A549 (cell line): ENCODE results near the gene C19orf12. TPM values are rescaled to one million over a fixed set of nuclear protein-coding genes. Genes with fewer than 3 reads are reported as not detected.

Experiments used
- ATAC-seq, 2 experiments: fragments of 200-7000 bp in 1 of 2; fragments of >200 bp in 1 of 2; cut with Nextera tagmentation in 1 of 2; cut with Tn5 transposase in 1 of 2; 3 replicates each; pipeline versions ENCODE4 v1.8.0 to v1.9.1; 2018 to 2020; ENCODE audit warnings: mild to moderate bottlenecking in 1 of 2, moderate library complexity in 1 of 2
- CTCF ChIA-PET: fragments of 300-600 bp; sonication (Branson Sonifier 250); formaldehyde crosslinking; extraction: SDS; loops from one replicate; lab custom pipeline; 2021; ENCODE audit warnings: antibody characterized with exemption, inconsistent platforms; lab: Yijun Ruan, JAX
- POLR2A ChIA-PET: fragments of 350-600 bp; formaldehyde crosslinking; extraction: SDS; loops from one replicate; lab custom pipeline; 2021; ENCODE audit warnings: antibody characterized with exemption, inconsistent platforms; lab: Yijun Ruan, JAX
- DNase-seq, 2 experiments: peaks; one replicate each; pipeline versions ENCODE4 v3.0.0 to v3.0.0-alpha.2; 2011 to 2016; ENCODE audit warnings: low read depth in 1 of 2, low spot score in 1 of 2
- FAIRE-seq: peaks from 2 replicates; lab custom pipeline; 2011; peaks lifted over from hg19 to GRCh38; lab: Jason Lieb, UNC
- H3K27ac ChIP-seq, 2 experiments: fragments of >200 bp; sonication (Bioruptor Twin); formaldehyde crosslinking; 3 replicates each; pipeline ENCODE4 v1.5.1; 2016 to 2017
- H3K4me1 ChIP-seq: fragments of >200 bp; sonication (Bioruptor Twin); formaldehyde crosslinking; 3 replicates; pipeline ENCODE4 v1.6.1; 2016
- H3K4me2 ChIP-seq: fragments of >200 bp; sonication (Bioruptor Twin); formaldehyde crosslinking; 3 replicates; pipeline ENCODE4 v1.6.1; 2016
- H3K4me3 ChIP-seq: fragments of >200 bp; sonication (Bioruptor Twin); formaldehyde crosslinking; 3 replicates; pipeline ENCODE4 v1.5.1; 2016
- H3K9me3 ChIP-seq: fragments of >200 bp; sonication (Bioruptor Twin); formaldehyde crosslinking; 3 replicates; pipeline ENCODE4 v1.6.1; 2016
- BHLHE40 ChIP-seq: IDR thresholded peaks from 2 replicates; pipeline ENCODE4 v1.6.1; 2012; ENCODE audit warnings: low read depth, low read length, inconsistent platforms
- CBX8 ChIP-seq: fragments of 200-600 bp; sonication (generic); IDR thresholded peaks from 2 replicates; pipeline ENCODE4 v1.6.1; 2016
- ELK1 ChIP-seq: fragments of 150-350 bp; IDR thresholded peaks from 2 replicates; pipeline ENCODE4 v1.6.1; 2014; ENCODE audit warnings: low read depth, mild to moderate bottlenecking, low read length
- FOSL2 ChIP-seq, 2 experiments: fragments of 450-650 bp in 1 of 2; fragments of >200 bp in 1 of 2; sonication (Bioruptor Twin) in 1 of 2; formaldehyde crosslinking; IDR thresholded peaks; 2 replicates each; pipeline versions ENCODE4 v1.5.0 to v1.6.1; 2016 to 2020; ENCODE audit warnings: mild to moderate bottlenecking in 1 of 2, moderate library complexity in 1 of 2
- HDAC2 ChIP-seq: fragments of 200-600 bp; sonication (generic); IDR thresholded peaks from 2 replicates; pipeline ENCODE4 v1.6.1; 2016
- HOXA7 ChIP-seq: fragments of 250-450 bp; sonication (Bioruptor Pico); IDR thresholded peaks from 2 replicates; pipeline ENCODE4 v1.5.0; 2020; ENCODE audit warnings: mild to moderate bottlenecking, moderate library complexity
- HOXB13 ChIP-seq: fragments of 250-450 bp; sonication (Bioruptor Pico); IDR thresholded peaks from 2 replicates; pipeline ENCODE4 v1.5.0; 2020; ENCODE audit warnings: low read depth, mild to moderate bottlenecking, moderate library complexity
- JUN ChIP-seq, 2 experiments: fragments of >200 bp; sonication (Bioruptor Twin); formaldehyde crosslinking; IDR thresholded peaks; 2 replicates in 1 of 2; 3 replicates in 1 of 2; pipeline ENCODE4 v1.6.1; 2016 to 2017
- JUNB ChIP-seq: fragments of >200 bp; sonication (Bioruptor Twin); formaldehyde crosslinking; IDR thresholded peaks from 2 replicates; pipeline ENCODE4 v1.6.1; 2016
- KDM1A ChIP-seq: fragments of 200-600 bp; sonication (generic); IDR thresholded peaks from 2 replicates; pipeline ENCODE4 v1.6.1; 2016; ENCODE audit warnings: low read depth, mild to moderate bottlenecking
- MYC ChIP-seq: IDR thresholded peaks from 2 replicates; pipeline ENCODE4 v1.6.1; 2012; ENCODE audit warnings: mild to moderate bottlenecking, inconsistent platforms, low read length, improper control_type of control experiment, borderline replicate concordance
- PBX3 ChIP-seq: IDR thresholded peaks from 2 replicates; pipeline ENCODE4 v1.6.1; 2012
- POLR2A ChIP-seq: IDR thresholded peaks from 2 replicates; pipeline ENCODE4 v1.6.1; 2012; ENCODE audit warnings: mild to moderate bottlenecking, low read length
- POLR2AphosphoS2 ChIP-seq: conservative IDR thresholded peaks from 2 replicates; pipeline ENCODE4 v1.6.1; 2012; ENCODE audit warnings: low read length, improper control_type of control experiment, inconsistent platforms
- RAD21 ChIP-seq, 2 experiments: fragments of >200 bp in 1 of 2; sonication (Bioruptor Twin) in 1 of 2; formaldehyde crosslinking in 1 of 2; IDR thresholded peaks in 1 of 2; conservative IDR thresholded peaks in 1 of 2; 2 replicates in 1 of 2; 3 replicates in 1 of 2; pipeline ENCODE4 v1.6.1; 2012 to 2018; ENCODE audit warnings: inconsistent platforms in 1 of 2
- RCOR1 ChIP-seq: fragments of 150-350 bp; IDR thresholded peaks from 2 replicates; pipeline ENCODE4 v1.6.1; 2014; ENCODE audit warnings: antibody characterized with exemption, low read length, low read depth
- SMC3 ChIP-seq: fragments of >200 bp; sonication (Bioruptor Twin); formaldehyde crosslinking; IDR thresholded peaks from 3 replicates; pipeline ENCODE4 v1.6.1; 2018; ENCODE audit warnings: inconsistent platforms
- TFCP2L1 ChIP-seq: fragments of 250-450 bp; sonication (Bioruptor Pico); IDR thresholded peaks from 2 replicates; pipeline ENCODE4 v1.5.0; 2021; ENCODE audit warnings: mild to moderate bottlenecking
- ZFP36 ChIP-seq: fragments of 450-650 bp; IDR thresholded peaks from 2 replicates; pipeline ENCODE4 v1.6.1; 2014; ENCODE audit warnings: borderline replicate concordance; ENCODE audit not compliant: partially characterized antibody
- ZSCAN20 ChIP-seq: fragments of 250-450 bp; sonication (Bioruptor Pico); IDR thresholded peaks from 2 replicates; pipeline ENCODE4 v1.8.0; 2022; ENCODE audit warnings: mild to moderate bottlenecking, moderate library complexity
- WGBS: methylation state at CpG from one replicate; pipeline ENCODE4 v1.1.6; 2017; ENCODE audit errors: missing lambda C conversion rate; 5-methylcytosine and 5-hydroxymethylcytosine counted together
- polyA plus RNA-seq, 4 experiments: library from polyadenylated mRNA; depleted of rRNA in 3 of 4; stranded (reverse); fragments of >200 nt; fragmentation: RNase III in 1 of 4; extraction: RNeasy Plus Mini Kit Qiagen cat#74134 plus additional on column Dnase treatment in 1 of 4; gene quantifications; 2 replicates in 3 of 4; 3 replicates in 1 of 4; pipeline ENCODE4 v1.2.3, GENCODE V29; 2011 to 2017

Gene C19orf12
- polyA plus RNA-seq, 2 of the 4 experiments (the other 2 are of a cell fraction) = 34.3 to 35.2 TPM

GRCh38 chr19:29663861-29664752 is 51.0 kb downstream of the C19orf12 start:
- H3K27ac ChIP-seq = peak overlapping the region in 1 of 2 experiments; percentile 86; a peak in 2 of 6 replicates
- H3K4me2 ChIP-seq = peak overlapping the region; percentile 99
- POLR2A ChIA-PET = interaction anchor here (1.8 to 5.3 kb wide), 3 partner anchors 52 to 58 kb away, joined by 11 to 51 read pairs (median 13); partner anchors contain the start of genes C19orf12 and POP4
- WGBS = 89% methylated on average over 18 of the region's 19 CpGs
- DNase-seq = no peak
- H3K4me3 ChIP-seq = no peak overlapping the region
- no peaks in the 10 kb centered on the region for H3K9me3 ChIP-seq
- CTCF ChIA-PET = interaction anchor here (0.8 to 8.5 kb wide), 8 partner anchors 8 to 1018 kb away, joined by 3 to 122 read pairs (median 4); partner anchors contain the start of genes C19orf12 and POP4
- TF ChIP-seq HOXA7 (CRISPR knock-in tag) (no peak), TFCP2L1 (CRISPR knock-in tag) (no peak), POLR2A (no peak), PBX3 (no peak)
- TF ChIP-seq, all 56 proteins: peak for 0
- H3K4me1 ChIP-seq = peaks cover 19% of the 10 kb centered on the region
- FAIRE-seq = no peak
- ATAC-seq = no peak

- no peak for FAIRE-seq
- no peaks in the 10 kb centered on the region for H3K9me3 ChIP-seq
- H3K4me2 ChIP-seq = no peak overlapping the region
- TF ChIP-seq ELK1 (no peak), POLR2AphosphoS2 (no peak), MYC (no peak), RCOR1 (no peak), ZFP36 (no peak)
- ATAC-seq = no peak
- peak overlapping the region in 1 of 2 experiments; percentile 47; a peak in 3 of 6 replicates for H3K27ac ChIP-seq
- peak in 1 of 2 experiments; percentile 33 for DNase-seq
- ChIA-PET POLR2A (interaction anchor here (2.6 kb wide), 1 partner anchor 57 kb away, joined by 11 read pairs; the partner anchor contains the start of gene POP4), CTCF (interaction anchor here (0.6 to 8.5 kb wide), 11 partner anchors 10 to 151 kb away, joined by 3 to 110 read pairs (median 4); partner anchors contain the start of gene C19orf12)
- H3K4me3 ChIP-seq = no peak overlapping the region
- WGBS = 63% methylated on average over 17 of the region's 17 CpGs
- H3K4me1 ChIP-seq = peaks cover 13% of the 10 kb centered on the region
Measured at GRCh38 chr19:29662604-29663404, 52.3 kb downstream of the C19orf12 start.

GRCh38 chr19:29662278-29662603 is 52.8 kb downstream of the C19orf12 start:
- no peak for FAIRE-seq
- CTCF ChIA-PET = interaction anchor here (1.0 to 8.5 kb wide), 8 partner anchors 10 to 98 kb away, joined by 3 to 110 read pairs (median 4); partner anchors contain the start of gene C19orf12

GRCh38 chr19:29660835-29661234 is 54.2 kb downstream of the C19orf12 start:
- H3K27ac ChIP-seq = no peak overlapping the region
- H3K9me3 ChIP-seq = no peaks in the 10 kb centered on the region
- H3K4me3 ChIP-seq = no peak overlapping the region
- ChIA-PET POLR2A (no interaction called here), CTCF (interaction anchor here (1.5 to 4.3 kb wide), 3 partner anchors 34 to 56 kb away, joined by 4 to 37 read pairs (median 6); no protein-coding TSS in a partner anchor)
- WGBS = 71% methylated on average over 10 of the region's 10 CpGs
- ATAC-seq (no peak), FAIRE-seq (no peak), DNase-seq (no peak)
- TF ChIP-seq RAD21 (conservative IDR thresholded peaks at IDR 0.05 in 1 of 2, IDR thresholded peaks at IDR 0.05 in 1 of 2) = no peak
- TF ChIP-seq KDM1A = no peak
- no peak for TF ChIP-seq CBX8
- TF ChIP-seq ZSCAN20 (CRISPR knock-in tag) = no peak
- no peak for TF ChIP-seq JUNB
- no peak for TF ChIP-seq HOXA7 (CRISPR knock-in tag)
- TF ChIP-seq JUN (IDR thresholded peaks at IDR 0.05) = no peak
- TF ChIP-seq BHLHE40 = no peak
- TF ChIP-seq SMC3 = no peak
- TF ChIP-seq HOXB13 (CRISPR knock-in tag) = no peak
- no peak overlapping the region for H3K4me2 ChIP-seq
- peaks cover 8% of the 10 kb centered on the region for H3K4me1 ChIP-seq

More at GRCh38 chr19:29662278-29662603, 52.8 kb downstream of the C19orf12 start:
- no peak for ATAC-seq
- DNase-seq = no peak
- WGBS = 27% methylated on average over 1 of the region's 1 CpG
- POLR2A ChIA-PET = interaction anchor here (2.6 kb wide), 1 partner anchor 56 kb away, joined by 11 read pairs; the partner anchor contains the start of gene POP4
- no peak overlapping the region for H3K4me2 ChIP-seq
- H3K4me3 ChIP-seq = no peak overlapping the region
- H3K9me3 ChIP-seq = no peaks in the 10 kb centered on the region
- peak overlapping the region in 1 of 2 experiments; percentile 47; a peak in 3 of 6 replicates for H3K27ac ChIP-seq
- TF ChIP-seq HDAC2 = no peak
- TF ChIP-seq FOSL2 (IDR thresholded peaks at IDR 0.05) = no peak
- TF ChIP-seq FOSL2 (CRISPR knock-in tag; IDR thresholded peaks at IDR 0.05) = no peak
- no peak for TF ChIP-seq TFCP2L1 (CRISPR knock-in tag)
- peaks cover 13% of the 10 kb centered on the region for H3K4me1 ChIP-seq
